Measurements from ENCODE around the gene CAMP. TPM values are rescaled to one million over a fixed set of nuclear protein-coding genes. Genes with fewer than 3 reads are reported as not detected.

The CAMP gene
- total and polyA plus RNA-seq, 2 of the 13 experiments (the other 11 are each of a cell fraction or from before 2014, with no cell fraction given) = not detected

- TF ChIP-seq, protein P1, sequence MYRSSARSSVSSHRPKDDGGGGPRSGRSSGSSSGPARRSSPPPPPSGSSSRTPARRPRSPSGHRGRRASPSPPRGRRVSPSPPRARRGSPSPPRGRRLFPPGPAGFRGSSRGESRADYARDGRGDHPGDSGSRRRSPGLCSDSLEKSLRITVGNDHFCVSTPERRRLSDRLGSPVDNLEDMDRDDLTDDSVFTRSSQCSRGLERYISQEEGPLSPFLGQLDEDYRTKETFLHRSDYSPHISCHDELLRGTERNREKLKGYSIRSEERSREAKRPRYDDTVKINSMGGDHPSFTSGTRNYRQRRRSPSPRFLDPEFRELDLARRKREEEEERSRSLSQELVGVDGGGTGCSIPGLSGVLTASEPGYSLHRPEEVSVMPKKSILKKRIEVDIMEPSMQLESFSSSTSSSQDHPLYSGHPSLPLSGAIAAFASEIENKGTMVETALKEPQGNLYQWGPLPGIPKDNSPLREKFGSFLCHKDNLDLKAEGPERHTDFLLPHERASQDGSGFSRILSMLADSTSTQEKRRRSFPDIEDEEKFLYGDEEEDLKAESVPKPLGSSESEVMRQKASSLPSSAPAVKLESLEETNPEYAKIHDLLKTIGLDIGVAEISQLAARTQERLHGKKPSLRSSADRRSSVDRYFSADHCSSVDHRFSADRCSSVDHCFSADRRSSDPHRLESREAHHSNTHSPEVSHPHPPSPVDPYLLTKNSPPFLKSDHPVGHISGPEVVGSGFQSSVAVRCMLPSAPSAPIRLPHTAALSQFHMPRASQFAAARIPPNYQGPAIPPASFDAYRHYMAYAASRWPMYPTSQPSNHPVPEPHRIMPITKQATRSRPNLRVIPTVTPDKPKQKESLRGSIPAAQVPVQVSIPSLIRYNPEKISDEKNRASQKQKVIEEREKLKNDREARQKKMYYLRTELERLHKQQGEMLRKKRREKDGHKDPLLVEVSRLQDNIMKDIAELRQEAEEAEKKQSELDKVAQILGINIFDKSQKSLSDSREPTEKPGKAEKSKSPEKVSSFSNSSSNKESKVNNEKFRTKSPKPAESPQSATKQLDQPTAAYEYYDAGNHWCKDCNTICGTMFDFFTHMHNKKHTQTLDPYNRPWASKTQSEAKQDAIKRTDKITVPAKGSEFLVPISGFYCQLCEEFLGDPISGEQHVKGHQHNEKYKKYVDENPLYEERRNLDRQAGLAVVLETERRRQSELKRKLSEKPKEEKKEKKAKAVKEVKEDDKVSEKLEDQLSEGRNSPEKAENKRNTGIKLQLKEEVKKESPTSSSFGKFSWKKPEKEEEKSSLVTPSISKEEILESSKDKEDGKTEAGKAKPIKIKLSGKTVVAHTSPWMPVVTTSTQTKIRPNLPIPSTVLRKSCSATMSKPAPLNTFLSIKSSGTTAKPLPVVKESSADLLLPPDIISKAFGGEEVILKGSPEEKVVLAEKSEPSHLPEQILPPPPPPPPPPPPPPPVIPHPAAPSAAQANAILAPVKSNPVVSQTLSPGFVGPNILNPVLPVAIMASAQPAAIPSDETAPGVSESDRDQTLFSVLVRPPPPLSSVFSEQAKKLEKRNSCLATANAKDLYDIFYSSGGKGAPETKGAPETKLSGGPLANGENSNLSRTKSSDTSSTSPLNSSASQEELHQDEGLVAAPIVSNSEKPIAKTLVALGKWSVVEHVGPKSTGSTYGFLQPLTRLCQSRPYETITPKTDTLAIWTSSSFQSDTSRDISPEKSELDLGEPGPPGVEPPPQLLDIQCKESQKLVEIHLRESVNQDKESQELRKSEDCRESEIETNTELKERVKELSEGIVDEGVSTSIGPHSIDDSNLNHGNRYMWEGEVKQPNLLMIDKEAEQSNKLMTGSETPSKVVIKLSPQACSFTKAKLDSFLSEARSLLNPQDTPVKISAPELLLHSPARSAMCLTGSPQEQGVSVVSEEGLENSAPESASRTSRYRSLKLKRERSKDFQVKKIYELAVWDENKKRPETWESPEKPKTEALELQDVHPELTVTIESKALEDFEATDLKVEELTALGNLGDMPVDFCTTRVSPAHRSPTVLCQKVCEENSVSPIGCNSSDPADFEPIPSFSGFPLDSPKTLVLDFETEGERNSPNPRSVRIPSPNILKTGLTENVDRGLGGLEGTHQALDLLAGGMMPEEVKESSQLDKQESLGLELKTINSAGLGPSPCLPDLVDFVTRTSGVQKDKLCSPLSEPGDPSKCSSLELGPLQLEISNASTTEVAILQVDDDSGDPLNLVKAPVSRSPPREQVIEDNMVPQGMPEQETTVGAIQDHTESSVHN (CRISPR knock-in tag; IDR thresholded peaks at IDR 0.05) = no peak
- TF ChIP-seq, protein P2, sequence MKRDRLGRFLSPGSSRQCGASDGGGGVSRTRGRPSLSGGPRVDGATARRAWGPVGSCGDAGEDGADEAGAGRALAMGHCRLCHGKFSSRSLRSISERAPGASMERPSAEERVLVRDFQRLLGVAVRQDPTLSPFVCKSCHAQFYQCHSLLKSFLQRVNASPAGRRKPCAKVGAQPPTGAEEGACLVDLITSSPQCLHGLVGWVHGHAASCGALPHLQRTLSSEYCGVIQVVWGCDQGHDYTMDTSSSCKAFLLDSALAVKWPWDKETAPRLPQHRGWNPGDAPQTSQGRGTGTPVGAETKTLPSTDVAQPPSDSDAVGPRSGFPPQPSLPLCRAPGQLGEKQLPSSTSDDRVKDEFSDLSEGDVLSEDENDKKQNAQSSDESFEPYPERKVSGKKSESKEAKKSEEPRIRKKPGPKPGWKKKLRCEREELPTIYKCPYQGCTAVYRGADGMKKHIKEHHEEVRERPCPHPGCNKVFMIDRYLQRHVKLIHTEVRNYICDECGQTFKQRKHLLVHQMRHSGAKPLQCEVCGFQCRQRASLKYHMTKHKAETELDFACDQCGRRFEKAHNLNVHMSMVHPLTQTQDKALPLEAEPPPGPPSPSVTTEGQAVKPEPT (CRISPR knock-in tag; IDR thresholded peaks at IDR 0.05; ENCODE audit: low read depth) = no peak
- TF ChIP-seq, protein P3, sequence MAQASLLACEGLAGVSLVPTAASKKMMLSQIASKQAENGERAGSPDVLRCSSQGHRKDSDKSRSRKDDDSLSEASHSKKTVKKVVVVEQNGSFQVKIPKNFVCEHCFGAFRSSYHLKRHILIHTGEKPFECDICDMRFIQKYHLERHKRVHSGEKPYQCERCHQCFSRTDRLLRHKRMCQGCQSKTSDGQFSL (CRISPR knock-in tag; IDR thresholded peaks at IDR 0.05) = no peak
- TF ChIP-seq ZNF224 (CRISPR knock-in tag; IDR thresholded peaks at IDR 0.05) = no peak
- TF ChIP-seq, protein P4, sequence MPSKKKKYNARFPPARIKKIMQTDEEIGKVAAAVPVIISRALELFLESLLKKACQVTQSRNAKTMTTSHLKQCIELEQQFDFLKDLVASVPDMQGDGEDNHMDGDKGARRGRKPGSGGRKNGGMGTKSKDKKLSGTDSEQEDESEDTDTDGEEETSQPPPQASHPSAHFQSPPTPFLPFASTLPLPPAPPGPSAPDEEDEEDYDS (CRISPR knock-in tag; IDR thresholded peaks at IDR 0.05) = no peak
- TF ChIP-seq ZNF331 (CRISPR knock-in tag; IDR thresholded peaks at IDR 0.05) = peak; percentile 32; the same call in 1 of the 2 replicates
- TF ChIP-seq FOXO1 (CRISPR knock-in tag; IDR thresholded peaks at IDR 0.05) = no peak
- no peak for TF ChIP-seq ZNF552 (CRISPR knock-in tag; IDR thresholded peaks at IDR 0.05; ENCODE audit: borderline replicate concordance)
- TF ChIP-seq ZSCAN22 (CRISPR knock-in tag; IDR thresholded peaks at IDR 0.05) = no peak
- TF ChIP-seq PAWR (CRISPR knock-in tag; IDR thresholded peaks at IDR 0.05; ENCODE audit: borderline replicate concordance) = no peak
- peak; percentile 47; the same call in 1 of the 2 replicates for TF ChIP-seq KDM2A (CRISPR knock-in tag; IDR thresholded peaks at IDR 0.05; ENCODE audit: borderline replicate concordance, low read depth)
- no peak for TF ChIP-seq FOXK1 (CRISPR knock-in tag; IDR thresholded peaks at IDR 0.05; ENCODE audit: borderline replicate concordance, low read depth)
- TF ChIP-seq HNRNPK (IDR thresholded peaks at IDR 0.05; ENCODE audit: low read depth, low read length, poor library complexity, severe bottlenecking) = no peak
- no peak for TF ChIP-seq NR0B2 (CRISPR knock-in tag; IDR thresholded peaks at IDR 0.05)
- no peak for TF ChIP-seq ZNF260 (CRISPR knock-in tag; IDR thresholded peaks at IDR 0.05; ENCODE audit: borderline replicate concordance, low read depth)
- TF ChIP-seq THAP11 (CRISPR knock-in tag; IDR thresholded peaks at IDR 0.05) = 0 out of 2 replicates have a peak, but pooled peaks have one; percentile 37
- TF ChIP-seq AGO1 (IDR thresholded peaks at IDR 0.05; ENCODE audit: low read depth, low read length, poor library complexity, severe bottlenecking) = no peak
Observed at GRCh38 chr3:48222616-48223513, at the start of gene CAMP (continued).

Data from HepG2 (cell line).